ENCODE data around the gene PKM. TPM values are rescaled to one million over a fixed set of nuclear protein-coding genes. Genes with fewer than 3 reads are reported as not detected.
A peak's percentile ranks its signal among the peaks of the same experiment; 100 is the strongest.

PKM gene
- total RNA-seq, 1 donor from 2014 or later, result 604 TPM

- Mint-ChIP-seq H3K4me3 (ENCODE audit: unreplicated experiment) (no peak overlapping the region), H3K27me3 (ENCODE audit: unreplicated experiment) (peaks cover 13% of the 10 kb centered on the region), H3K27ac (ENCODE audit: unreplicated experiment) (no peak overlapping the region), H3K36me3 (ENCODE audit: low read depth, unreplicated experiment) (peaks cover 57% of the 10 kb centered on the region), H3K4me1 (ENCODE audit: unreplicated experiment) (peaks cover 4% of the 10 kb centered on the region), H3K9me3 (ENCODE audit: unreplicated experiment) (no peaks in the 10 kb centered on the region)
- DNase-seq (ENCODE audit: low spot score), result no peak
- TF ChIP-seq CTCF (IDR thresholded peaks at IDR 0.05; ENCODE audit: unreplicated experiment), result no peak
Measured at GRCh38 chr15:72201391-72201921, 29.5 kb downstream of the PKM start.

GRCh38 chr15:72200395-72201237 lies 30.4 kb downstream of the PKM start:
- Mint-ChIP-seq H3K4me3 (ENCODE audit: unreplicated experiment) (peak overlapping the region; percentile 47), H3K27ac (ENCODE audit: unreplicated experiment) (no peak overlapping the region), H3K9me3 (ENCODE audit: unreplicated experiment) (no peaks in the 10 kb centered on the region), H3K4me1 (ENCODE audit: unreplicated experiment) (peaks cover 4% of the 10 kb centered on the region), H3K27me3 (ENCODE audit: unreplicated experiment) (peaks cover 13% of the 10 kb centered on the region), H3K36me3 (ENCODE audit: low read depth, unreplicated experiment) (peaks cover 53% of the 10 kb centered on the region)
- no peak for TF ChIP-seq CTCF (IDR thresholded peaks at IDR 0.05; ENCODE audit: unreplicated experiment)
- no peak for DNase-seq (ENCODE audit: low spot score)

GRCh38 chr15:72199721-72200212 lies 31.2 kb downstream of the PKM start:
- no peak overlapping the region for H3K4me3 Mint-ChIP-seq (ENCODE audit: unreplicated experiment)
- H3K27ac Mint-ChIP-seq (ENCODE audit: unreplicated experiment), result no peak overlapping the region
- no peaks in the 10 kb centered on the region for H3K9me3 Mint-ChIP-seq (ENCODE audit: unreplicated experiment)
- TF ChIP-seq CTCF (IDR thresholded peaks at IDR 0.05; ENCODE audit: unreplicated experiment), result peak; percentile 76
- peak; percentile 70 for DNase-seq (ENCODE audit: low spot score)
- peaks cover 53% of the 10 kb centered on the region for H3K36me3 Mint-ChIP-seq (ENCODE audit: low read depth, unreplicated experiment)
- peaks cover 4% of the 10 kb centered on the region for H3K4me1 Mint-ChIP-seq (ENCODE audit: unreplicated experiment)
- peaks cover 13% of the 10 kb centered on the region for H3K27me3 Mint-ChIP-seq (ENCODE audit: unreplicated experiment)

- Mint-ChIP-seq H3K4me3 (ENCODE audit: unreplicated experiment) (no peak overlapping the region), H3K9me3 (ENCODE audit: unreplicated experiment) (no peaks in the 10 kb centered on the region), H3K27ac (ENCODE audit: unreplicated experiment) (no peak overlapping the region), H3K27me3 (ENCODE audit: unreplicated experiment) (peaks cover 13% of the 10 kb centered on the region), H3K36me3 (ENCODE audit: low read depth, unreplicated experiment) (peaks cover 47% of the 10 kb centered on the region), H3K4me1 (ENCODE audit: unreplicated experiment) (peaks cover 4% of the 10 kb centered on the region)
- no peak for DNase-seq (ENCODE audit: low spot score)
- TF ChIP-seq CTCF (IDR thresholded peaks at IDR 0.05; ENCODE audit: unreplicated experiment), result no peak
Measured at GRCh38 chr15:72199205-72199515, 31.8 kb downstream of the PKM start.

Data from endothelial cell (in vitro differentiated cells).